Tibial nerve (tissue), 3 donors: Measurements from ENCODE around the gene SYK.

ENCODE experiments used
- POLR2A ChIP-seq, 2 donors: fragments of 450-650 bp; IDR thresholded peaks; one replicate each; pipeline ENCODE4 v1.6.1; 2017; ENCODE audit warnings: antibody characterized with exemption in 2 of 2, mild to moderate bottlenecking in 2 of 2, moderate library complexity in 2 of 2
- TF ChIP-seq, protein P1 (sequence below), 5 experiments: fragments of 200-600 bp in 3 of 5; fragments of 450-650 bp in 2 of 5; sonication (generic) in 3 of 5; IDR thresholded peaks; one replicate each; pipeline ENCODE4 v1.5.1; 2016 to 2019; ENCODE audit warnings: antibody characterized with exemption in 5 of 5, mild to moderate bottlenecking in 3 of 5, moderate library complexity in 2 of 5

DNA sequence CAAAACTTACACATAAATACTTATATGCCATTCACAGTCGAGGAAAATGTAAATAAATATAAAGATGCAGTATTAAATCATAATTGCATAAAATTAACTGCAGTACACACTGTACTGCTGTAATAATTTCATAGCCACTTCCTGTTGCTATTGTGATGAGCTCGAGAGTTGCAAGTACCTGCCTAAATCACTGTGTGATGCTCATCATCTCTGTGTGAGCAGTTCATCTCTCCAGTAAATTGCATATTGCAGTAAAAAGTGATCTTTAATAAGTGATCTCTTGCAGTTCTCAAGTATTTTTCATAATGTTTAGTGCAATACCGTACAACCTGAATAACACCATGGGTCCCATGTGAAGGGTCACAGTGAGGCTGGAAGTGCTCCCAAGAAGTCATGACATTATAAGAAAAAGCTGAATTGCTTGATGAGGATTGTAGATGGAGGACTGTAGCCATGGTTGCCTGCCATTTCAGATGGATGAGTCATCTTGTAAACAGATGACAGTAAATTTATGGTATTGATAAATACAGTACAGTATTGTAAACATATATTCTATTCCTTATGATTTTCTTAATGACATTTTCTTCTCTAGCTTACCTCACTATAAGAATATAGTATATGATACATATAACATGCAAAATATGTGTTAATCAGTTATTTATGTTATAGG lies 34.9 kb downstream of the SYK start:
- TF ChIP-seq POLR2A (IDR thresholded peaks at IDR 0.05), result no peak
- TF ChIP-seq, protein P1, sequence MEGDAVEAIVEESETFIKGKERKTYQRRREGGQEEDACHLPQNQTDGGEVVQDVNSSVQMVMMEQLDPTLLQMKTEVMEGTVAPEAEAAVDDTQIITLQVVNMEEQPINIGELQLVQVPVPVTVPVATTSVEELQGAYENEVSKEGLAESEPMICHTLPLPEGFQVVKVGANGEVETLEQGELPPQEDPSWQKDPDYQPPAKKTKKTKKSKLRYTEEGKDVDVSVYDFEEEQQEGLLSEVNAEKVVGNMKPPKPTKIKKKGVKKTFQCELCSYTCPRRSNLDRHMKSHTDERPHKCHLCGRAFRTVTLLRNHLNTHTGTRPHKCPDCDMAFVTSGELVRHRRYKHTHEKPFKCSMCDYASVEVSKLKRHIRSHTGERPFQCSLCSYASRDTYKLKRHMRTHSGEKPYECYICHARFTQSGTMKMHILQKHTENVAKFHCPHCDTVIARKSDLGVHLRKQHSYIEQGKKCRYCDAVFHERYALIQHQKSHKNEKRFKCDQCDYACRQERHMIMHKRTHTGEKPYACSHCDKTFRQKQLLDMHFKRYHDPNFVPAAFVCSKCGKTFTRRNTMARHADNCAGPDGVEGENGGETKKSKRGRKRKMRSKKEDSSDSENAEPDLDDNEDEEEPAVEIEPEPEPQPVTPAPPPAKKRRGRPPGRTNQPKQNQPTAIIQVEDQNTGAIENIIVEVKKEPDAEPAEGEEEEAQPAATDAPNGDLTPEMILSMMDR (IDR thresholded peaks at IDR 0.05), result no peak
